ENCODE measurements around the gene CBR1. TPM values are rescaled to one million over a fixed set of nuclear protein-coding genes. Genes with fewer than 3 reads are reported as not detected.
A peak's percentile ranks its signal among the peaks of the same experiment; 100 is the strongest.
"Not testable (repeated sequence)": the region's sequence is repeated elsewhere in the genome, so short reads cannot be mapped to it uniquely, and the experiment has no call there.

Gene CBR1
- total and polyA plus RNA-seq, 10 of the 15 experiments (the other 5 are each of a cell fraction or from before 2014, with no cell fraction given): 16.9 to 138 (median 57.4) TPM

GRCh38 chr21:36099695-36100211 is 29.9 kb downstream of the CBR1 start:
- intact Hi-C loops (cut with micrococcal nuclease; ENCODE audit: unreplicated experiment): loop anchor here (2.0 kb wide), 1 partner anchor 39 kb away; the partner anchor contains the start of gene SETD4
- CTCF ChIA-PET; BruUV-seq (replicated peaks): not testable (repeated sequence)

GRCh38 chr21:36100971-36101641 is 31.3 kb downstream of the CBR1 start:
- Histone ChIP-seq H3K36me3 (ENCODE audit: control insufficient read depth in 2 of 2, insufficient read depth in 2 of 2, low read length in 1 of 2) (no peaks in the 10 kb centered on the region), H3K9ac (ENCODE audit: control insufficient read depth, insufficient read depth, low read length) (no peak overlapping the region), H3K27me3 (replicated peaks in 1 of 2; ENCODE audit: control insufficient read depth in 2 of 2, insufficient read depth in 2 of 2, low read length in 1 of 2) (peaks cover 0 to 5% of the 10 kb centered on the region in 2 experiments; a peak in 2 of 4 replicates), H3K27ac (ENCODE audit: control insufficient read depth, insufficient read depth) (no peak overlapping the region), H3K79me2 (ENCODE audit: control insufficient read depth, insufficient read depth, low read length) (no peaks in the 10 kb centered on the region), H4K20me1 (ENCODE audit: control insufficient read depth, insufficient read depth) (no peaks in the 10 kb centered on the region), H3K9me3 (replicated peaks; ENCODE audit: control insufficient read depth, insufficient read depth, low read length) (peaks cover 2% of the 10 kb centered on the region; the same call in 1 of the 3 replicates), H3K4me2 (ENCODE audit: control insufficient read depth, insufficient read depth) (no peak overlapping the region), H2AFZ (ENCODE audit: control insufficient read depth, low read depth, low read length) (no peak overlapping the region), H3K4me1 (ENCODE audit: control insufficient read depth, insufficient read depth, low read length) (peaks cover 4% of the 10 kb centered on the region; the same call in 1 of the 2 replicates), H3K4me3 (no peak overlapping the region)
- DNase-seq (ENCODE audit: low read depth, low spot score): no peak
- intact Hi-C loops (cut with micrococcal nuclease; ENCODE audit: unreplicated experiment) (no loop called here), in situ Hi-C loops (cut with MboI) (no loop called here)
- ChIA-PET CTCF (interaction anchor here (0.7 to 1.4 kb wide), 6 partner anchors 10 to 74 kb away, joined by 3 to 5 read pairs (median 4); no protein-coding TSS in a partner anchor), SMC1A (ENCODE audit: uncharacterized antibody, unreplicated experiment) (interaction anchor here (0.5 to 1.9 kb wide), 9 partner anchors 10 to 74 kb away, joined by 3 to 9 read pairs (median 4); partner anchors contain the start of genes CBR1 and SETD4), RAD21 (ENCODE audit: unreplicated experiment) (interaction anchor here (0.7 to 1.5 kb wide), 3 partner anchors 41 to 1303 kb away, joined by 3 to 6 read pairs (median 3); partner anchors contain the start of gene SETD4), POLR2A (interaction anchor here (0.6 kb wide), 1 partner anchor 335 kb away, joined by 4 read pairs; no protein-coding TSS in a partner anchor)
- no TSS peak for BruUV-seq (replicated peaks)
- FAIRE-seq: no peak
- WGBS (ENCODE audit: insufficient coverage, insufficient replicate concordance, low lambda C conversion rate, missing lambda C conversion rate): 34% methylated on average over 6 of the region's 6 CpGs
- ATAC-seq: peak; percentile 56
- TF ChIP-seq CTCF (IDR thresholded peaks at IDR 0.05 in 2 of 3, conservative IDR thresholded peaks at IDR 0.05 in 1 of 3; ENCODE audit: control insufficient read depth in 2 of 3, extremely low read depth in 1 of 3, insufficient read depth in 1 of 3, low read depth in 3 of 3, low read length in 3 of 3) (no peak), ZNF384 (IDR thresholded peaks at IDR 0.05; ENCODE audit: borderline replicate concordance, low read depth, low read length) (no peak), IKZF1 (conservative IDR thresholded peaks at IDR 0.05) (peak; percentile 47; the same call in 1 of the 2 replicates), E4F1 (IDR thresholded peaks at IDR 0.05; ENCODE audit: borderline replicate concordance, partially characterized antibody) (no peak), ZBTB11 (CRISPR knock-in tag; IDR thresholded peaks at IDR 0.05) (no peak)

More at GRCh38 chr21:36099695-36100211, 29.9 kb downstream of the CBR1 start:
- ATAC-seq; H3K9me3 ChIP-seq (replicated peaks; ENCODE audit: control insufficient read depth, insufficient read depth, low read length); H3K9ac ChIP-seq (ENCODE audit: control insufficient read depth, insufficient read depth, low read length); H4K20me1 ChIP-seq (ENCODE audit: control insufficient read depth, insufficient read depth); H3K36me3 ChIP-seq (ENCODE audit: control insufficient read depth in 2 of 2, insufficient read depth in 2 of 2, low read length in 1 of 2); H3K27ac ChIP-seq (ENCODE audit: control insufficient read depth, insufficient read depth); H3K4me3 ChIP-seq; H3K4me1 ChIP-seq (ENCODE audit: control insufficient read depth, insufficient read depth, low read length); H3K27me3 ChIP-seq (replicated peaks in 1 of 2; ENCODE audit: control insufficient read depth in 2 of 2, insufficient read depth in 2 of 2, low read length in 1 of 2); H3K79me2 ChIP-seq (ENCODE audit: control insufficient read depth, insufficient read depth, low read length); H2AFZ ChIP-seq (ENCODE audit: control insufficient read depth, low read depth, low read length); DNase-seq (ENCODE audit: low read depth, low spot score); in situ Hi-C loops (cut with MboI); FAIRE-seq; RAD21 ChIA-PET (ENCODE audit: unreplicated experiment); H3K4me2 ChIP-seq (ENCODE audit: control insufficient read depth, insufficient read depth); POLR2A ChIA-PET: not testable (repeated sequence)
- SMC1A ChIA-PET (ENCODE audit: uncharacterized antibody, unreplicated experiment): interaction anchor here (1.3 to 1.9 kb wide), 2 partner anchors 18 to 40 kb away, joined by 3 to 9 read pairs; partner anchors contain the start of gene SETD4
- 87% methylated on average over 12 of the region's 13 CpGs for WGBS (ENCODE audit: insufficient coverage, insufficient replicate concordance, low lambda C conversion rate, missing lambda C conversion rate)
